Measurements from ENCODE around the gene LPAR3. TPM values are rescaled to one million over a fixed set of nuclear protein-coding genes. Genes with fewer than 3 reads are reported as not detected.

The LPAR3 gene
- total RNA-seq, 1 donor from 2014 or later, result 16.2 TPM

DNA sequence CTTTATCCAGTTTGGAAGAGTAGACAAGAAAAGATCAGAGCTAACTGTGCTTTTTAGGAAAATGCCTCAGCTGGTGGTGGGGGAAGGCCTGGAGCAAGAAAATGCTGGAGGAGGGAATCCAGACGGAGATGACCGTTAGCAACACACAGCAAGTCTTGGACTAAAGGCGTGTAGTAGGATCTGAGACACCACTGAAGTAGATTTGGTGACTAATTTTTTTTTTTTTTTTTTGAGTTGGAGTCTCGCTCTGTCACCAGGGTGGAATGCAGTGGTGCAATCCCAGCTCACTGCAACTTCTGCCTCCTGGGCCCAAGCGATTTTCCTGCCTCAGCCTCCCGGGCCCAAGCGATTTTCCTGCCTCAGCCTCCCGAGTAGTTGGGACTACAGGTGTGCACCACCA is 41.2 kb downstream of the LPAR3 start:
- no peak for DNase-seq
- Histone ChIP-seq H3K9me3 (replicated peaks) (no peaks in the 10 kb centered on the region), H3K4me1 (peaks cover 40% of the 10 kb centered on the region), H3K27ac (replicated peaks) (no peak overlapping the region), H3K36me3 (no peaks in the 10 kb centered on the region), H3K4me3 (no peak overlapping the region), H3K27me3 (ENCODE audit: low read depth) (no peaks in the 10 kb centered on the region)
- intact Hi-C loops (cut with micrococcal nuclease), result no loop called here
- TF ChIP-seq, protein P1, sequence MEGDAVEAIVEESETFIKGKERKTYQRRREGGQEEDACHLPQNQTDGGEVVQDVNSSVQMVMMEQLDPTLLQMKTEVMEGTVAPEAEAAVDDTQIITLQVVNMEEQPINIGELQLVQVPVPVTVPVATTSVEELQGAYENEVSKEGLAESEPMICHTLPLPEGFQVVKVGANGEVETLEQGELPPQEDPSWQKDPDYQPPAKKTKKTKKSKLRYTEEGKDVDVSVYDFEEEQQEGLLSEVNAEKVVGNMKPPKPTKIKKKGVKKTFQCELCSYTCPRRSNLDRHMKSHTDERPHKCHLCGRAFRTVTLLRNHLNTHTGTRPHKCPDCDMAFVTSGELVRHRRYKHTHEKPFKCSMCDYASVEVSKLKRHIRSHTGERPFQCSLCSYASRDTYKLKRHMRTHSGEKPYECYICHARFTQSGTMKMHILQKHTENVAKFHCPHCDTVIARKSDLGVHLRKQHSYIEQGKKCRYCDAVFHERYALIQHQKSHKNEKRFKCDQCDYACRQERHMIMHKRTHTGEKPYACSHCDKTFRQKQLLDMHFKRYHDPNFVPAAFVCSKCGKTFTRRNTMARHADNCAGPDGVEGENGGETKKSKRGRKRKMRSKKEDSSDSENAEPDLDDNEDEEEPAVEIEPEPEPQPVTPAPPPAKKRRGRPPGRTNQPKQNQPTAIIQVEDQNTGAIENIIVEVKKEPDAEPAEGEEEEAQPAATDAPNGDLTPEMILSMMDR (IDR thresholded peaks at IDR 0.05; ENCODE audit: borderline replicate concordance), result no peak

DNA sequence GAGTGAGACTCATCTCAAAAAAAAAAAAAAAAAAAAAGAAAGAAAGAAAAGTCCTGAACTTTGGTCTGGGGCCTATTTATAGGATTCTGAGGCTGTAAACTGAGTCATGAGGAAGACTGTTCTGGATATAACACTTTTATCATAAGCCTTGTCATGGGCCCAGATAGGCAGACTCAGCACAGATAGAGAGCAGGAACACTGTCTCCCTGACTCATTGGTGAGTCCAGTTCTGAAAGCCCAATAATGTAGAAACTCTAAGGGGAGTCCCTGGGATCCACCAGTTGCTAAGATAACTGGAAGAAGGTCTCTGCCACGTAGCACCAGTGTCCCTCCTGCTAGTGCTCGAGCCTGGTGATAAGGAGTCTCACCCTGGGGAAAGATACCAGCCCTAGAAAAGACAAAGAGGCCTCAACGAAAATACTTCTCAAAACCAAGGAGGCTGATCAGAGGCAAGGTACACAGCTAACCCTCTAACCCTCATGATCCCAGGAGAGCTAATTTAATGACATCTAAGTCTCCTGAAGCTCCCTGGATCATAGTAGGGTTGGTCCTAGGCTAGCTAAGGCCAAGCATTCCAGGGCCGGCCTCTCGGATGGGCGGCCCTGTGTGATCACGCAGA is 43.5 kb downstream of the LPAR3 start:
- no peak for DNase-seq
- H3K36me3 ChIP-seq, result no peaks in the 10 kb centered on the region
- H3K4me3 ChIP-seq, result no peak overlapping the region
- no peaks in the 10 kb centered on the region for H3K9me3 ChIP-seq (replicated peaks)
- peaks cover 24% of the 10 kb centered on the region for H3K4me1 ChIP-seq
- TF ChIP-seq, protein P1 (IDR thresholded peaks at IDR 0.05; ENCODE audit: borderline replicate concordance), result no peak
- H3K27ac ChIP-seq (replicated peaks), result no peak overlapping the region
- intact Hi-C loops (cut with micrococcal nuclease), result no loop called here
- no peaks in the 10 kb centered on the region for H3K27me3 ChIP-seq (ENCODE audit: low read depth)

DNA sequence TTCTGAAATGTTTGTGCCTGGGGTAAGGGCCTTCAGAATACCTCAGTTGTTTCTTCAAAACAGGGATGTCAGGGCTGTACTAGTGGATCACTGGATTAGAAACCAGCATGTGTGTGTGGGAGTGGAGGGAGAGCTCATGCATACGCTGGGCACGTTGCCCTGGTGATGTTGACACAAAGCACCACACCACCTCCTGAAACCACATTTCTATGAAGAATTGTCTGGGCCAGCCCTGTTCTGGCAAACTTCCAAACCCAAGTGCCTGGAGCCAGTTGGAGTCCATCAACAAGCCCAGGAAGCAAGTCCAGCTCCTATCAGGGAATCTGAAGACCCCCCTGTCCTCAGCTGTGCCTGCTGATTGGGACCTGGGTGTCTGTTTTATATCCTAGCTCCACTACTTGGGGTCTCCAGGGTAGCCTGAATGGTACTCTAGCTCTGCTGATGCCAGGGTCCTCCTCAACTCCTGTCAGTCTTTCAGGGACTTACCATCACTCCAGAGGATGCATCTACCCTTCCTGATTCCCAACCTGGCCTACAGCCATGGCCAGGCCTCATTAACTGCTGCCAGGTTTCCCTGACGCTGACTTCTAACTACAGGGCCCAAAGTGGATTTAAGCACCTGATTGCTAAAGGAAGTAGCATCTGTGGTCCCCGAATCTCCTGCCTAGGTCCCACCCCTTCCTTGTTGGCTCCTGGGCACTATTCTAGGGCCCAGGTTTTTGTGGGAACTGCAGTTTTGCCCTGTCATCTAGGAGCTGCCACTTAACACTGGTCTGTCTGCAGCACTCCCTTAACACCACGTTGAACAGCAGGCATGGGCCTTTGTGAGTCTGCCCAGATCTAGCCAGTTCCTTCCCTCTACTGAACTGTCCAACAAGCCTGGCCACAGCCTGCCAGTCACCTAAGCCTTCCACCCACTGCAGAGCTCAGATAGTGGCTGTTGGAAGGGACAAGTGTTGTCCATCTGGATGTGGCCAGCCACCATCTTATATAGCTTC is 45.5 kb downstream of the LPAR3 start:
- H3K4me1 ChIP-seq, result peaks cover 24% of the 10 kb centered on the region
- DNase-seq, result peak; percentile 50
- H3K9me3 ChIP-seq (replicated peaks), result no peaks in the 10 kb centered on the region
- intact Hi-C loops (cut with micrococcal nuclease), result no loop called here
- H3K27me3 ChIP-seq (ENCODE audit: low read depth), result no peaks in the 10 kb centered on the region
- peak overlapping the region; percentile 57 for H3K27ac ChIP-seq (replicated peaks)
- H3K4me3 ChIP-seq, result no peak overlapping the region
- TF ChIP-seq, protein P1 (IDR thresholded peaks at IDR 0.05; ENCODE audit: borderline replicate concordance), result no peak
- no peaks in the 10 kb centered on the region for H3K36me3 ChIP-seq

DNA sequence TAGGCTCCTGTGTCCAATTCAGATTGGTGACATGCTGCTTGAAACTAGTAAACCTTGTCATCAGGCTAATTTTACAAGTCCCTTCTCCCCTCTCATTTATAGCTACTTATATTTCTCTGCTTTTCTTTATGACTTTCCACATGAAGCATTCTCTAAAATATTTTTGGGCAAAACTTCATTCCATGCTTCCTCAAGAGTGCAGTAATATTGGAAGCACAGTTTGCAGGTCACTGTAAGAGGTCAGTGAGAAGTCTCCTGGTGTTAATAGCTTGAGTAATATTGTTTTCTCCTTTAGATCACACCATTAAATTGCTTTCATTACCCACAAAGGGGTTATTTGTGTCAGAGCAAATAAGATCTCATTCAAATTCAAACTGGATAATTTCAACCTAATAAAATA is 46.6 kb downstream of the LPAR3 start:
- H3K4me3 ChIP-seq, result no peak overlapping the region
- H3K36me3 ChIP-seq, result no peaks in the 10 kb centered on the region
- H3K9me3 ChIP-seq (replicated peaks), result no peaks in the 10 kb centered on the region
- no peak overlapping the region for H3K27ac ChIP-seq (replicated peaks)
- peaks cover 24% of the 10 kb centered on the region for H3K4me1 ChIP-seq
- TF ChIP-seq, protein P1 (IDR thresholded peaks at IDR 0.05; ENCODE audit: borderline replicate concordance), result no peak
- H3K27me3 ChIP-seq (ENCODE audit: low read depth), result no peaks in the 10 kb centered on the region
- no peak for DNase-seq
- intact Hi-C loops (cut with micrococcal nuclease), result no loop called here

DNA sequence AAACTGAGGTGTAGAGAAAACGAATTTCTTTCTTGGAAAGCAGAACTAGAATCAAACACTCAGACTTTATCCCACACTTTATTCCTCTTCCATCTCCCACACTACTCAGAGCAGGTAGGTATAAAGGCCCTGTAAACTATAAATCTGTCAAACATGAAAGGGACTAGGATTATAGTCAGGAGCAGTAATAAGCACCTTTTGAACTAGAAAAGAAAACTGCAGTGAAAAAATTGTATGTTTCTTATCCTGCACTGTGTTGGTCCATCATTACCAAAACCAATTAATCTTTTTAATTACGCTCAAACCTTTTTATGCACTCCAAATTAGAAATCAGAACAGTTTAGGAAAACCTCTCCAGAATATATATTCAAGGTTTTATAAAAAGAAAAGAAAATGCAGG is 47.6 kb downstream of the LPAR3 start:
- Histone ChIP-seq H3K27ac (replicated peaks) (no peak overlapping the region), H3K4me3 (no peak overlapping the region), H3K4me1 (peaks cover 24% of the 10 kb centered on the region), H3K9me3 (replicated peaks) (no peaks in the 10 kb centered on the region), H3K36me3 (no peaks in the 10 kb centered on the region), H3K27me3 (ENCODE audit: low read depth) (no peaks in the 10 kb centered on the region)
- TF ChIP-seq, protein P1 (IDR thresholded peaks at IDR 0.05; ENCODE audit: borderline replicate concordance), result no peak
- DNase-seq, result no peak
- intact Hi-C loops (cut with micrococcal nuclease), result no loop called here

Data from left ventricle myocardium inferior (tissue), 1 donor.